Activated CD8-positive, alpha-beta T cell treated with anti-CD3 and anti-CD28 coated beads, Interleukin-2, amount 10 ng/mL, durations not matched to agents 7 days and 5 days (primary cell): Measurements from ENCODE around the gene KDM5D. TPM values are rescaled to one million over a fixed set of nuclear protein-coding genes. Genes with fewer than 3 reads are reported as not detected.

Source experiments
- ATAC-seq: fragments of 150-1000 bp; cut with Tn5 transposase; one replicate; pipeline ENCODE4 v1.10.0; 2021; ENCODE audit warnings: moderate library complexity
- CTCF ChIA-PET: fragments of 350-600 bp; sonication (Branson Sonifier 250); formaldehyde crosslinking; loops from one replicate; lab custom pipeline; 2021; ENCODE audit warnings: antibody characterized with exemption; lab: Charles Lee
- POLR2A ChIA-PET: fragments of 350-600 bp; sonication (Branson Sonifier 250); formaldehyde crosslinking; loops from one replicate; lab custom pipeline; 2021; ENCODE audit warnings: antibody characterized with exemption; lab: Charles Lee
- DNase-seq: peaks from one replicate; pipeline ENCODE4 v3.0.0-alpha.2; 2020
- H3K27ac Mint-ChIP-seq: one replicate; pipeline ENCODE4 v1.8.0; 2021; ENCODE audit warnings: mild to moderate bottlenecking, mixed read lengths
- H3K27me3 Mint-ChIP-seq: one replicate; pipeline ENCODE4 v1.8.0; 2021; ENCODE audit warnings: low read depth, mixed read lengths
- H3K36me3 Mint-ChIP-seq: one replicate; pipeline ENCODE4 v1.8.0; 2021; ENCODE audit warnings: low read depth, mixed read lengths
- H3K4me1 Mint-ChIP-seq: one replicate; pipeline ENCODE4 v1.8.0; 2021; ENCODE audit warnings: low read depth, mixed read lengths
- H3K4me3 Mint-ChIP-seq: one replicate; pipeline ENCODE4 v1.8.0; 2021; ENCODE audit warnings: mild to moderate bottlenecking, mixed read lengths
- H3K9me3 Mint-ChIP-seq: one replicate; pipeline ENCODE4 v1.8.0; 2022; ENCODE audit warnings: mixed read lengths; ENCODE audit not compliant: insufficient read depth
- total RNA-seq, 2 experiments: library from RNA; stranded (reverse); gene quantifications; one replicate each; pipeline ENCODE4 v1.2.3, GENCODE V29; 2021

The KDM5D gene
- total RNA-seq = 10 to 100 TPM; 43.8 to 47.2 TPM

- DNase-seq (peak; percentile 79), ATAC-seq (peak; percentile 93)
- CTCF ChIA-PET = interaction anchor here (1.1 kb wide), 1 partner anchor 8 kb away, joined by 3 read pairs; no protein-coding TSS in a partner anchor
- H3K36me3 Mint-ChIP-seq = peaks cover 24% of the 10 kb centered on the region
- H3K27ac Mint-ChIP-seq = peak within 1 kb of the TSS; percentile 97
- H3K27me3 Mint-ChIP-seq = no peaks in the 10 kb centered on the region
- peaks cover 12% of the 10 kb centered on the region for H3K4me1 Mint-ChIP-seq
- peak within 1 kb of the TSS; percentile 91 for H3K4me3 Mint-ChIP-seq
- POLR2A ChIA-PET = interaction anchor here (0.6 to 2.4 kb wide), 3 partner anchors 10 to 1349 kb away, joined by 3 to 15 read pairs (median 3); no protein-coding TSS in a partner anchor
- H3K9me3 Mint-ChIP-seq = no peaks in the 10 kb centered on the region
Measured at GRCh38 chrY:19744381-19745378, at the start of gene KDM5D. Gene KDM5D, minus strand, starts transcription at chrY:19744726. Its CDS starts 192 bp downstream, at chrY:19744534.

- Mint-ChIP-seq H3K27ac (no peak overlapping the region), H3K27me3 (peaks cover 2% of the 10 kb centered on the region)
- CTCF ChIA-PET = no interaction called here
Measured at GRCh38 chrY:19768375-19768774, 23.8 kb upstream of the KDM5D start.

GRCh38 chrY:19743331-19743730, 1.2 kb downstream of the KDM5D start:
- CTCF ChIA-PET = no interaction called here
- peaks cover 18% of the 10 kb centered on the region for H3K4me1 Mint-ChIP-seq
- no peak for DNase-seq
- no peaks in the 10 kb centered on the region for H3K27me3 Mint-ChIP-seq
- POLR2A ChIA-PET = interaction anchor here (1.0 kb wide), 1 partner anchor 8 kb away, joined by 3 read pairs; no protein-coding TSS in a partner anchor
- H3K27ac Mint-ChIP-seq = peak overlapping the region; percentile 97
- no peaks in the 10 kb centered on the region for H3K9me3 Mint-ChIP-seq
- peaks cover 28% of the 10 kb centered on the region for H3K36me3 Mint-ChIP-seq
- H3K4me3 Mint-ChIP-seq = peak overlapping the region; percentile 91
- ATAC-seq = no peak

More at GRCh38 chrY:19768375-19768774, 23.8 kb upstream of the KDM5D start:
- no peaks in the 10 kb centered on the region for H3K9me3 Mint-ChIP-seq
- no peaks in the 10 kb centered on the region for H3K4me1 Mint-ChIP-seq
- H3K36me3 Mint-ChIP-seq = no peaks in the 10 kb centered on the region
- no peak overlapping the region for H3K4me3 Mint-ChIP-seq
- POLR2A ChIA-PET = no interaction called here
- ATAC-seq (no peak), DNase-seq (no peak)

DNA sequence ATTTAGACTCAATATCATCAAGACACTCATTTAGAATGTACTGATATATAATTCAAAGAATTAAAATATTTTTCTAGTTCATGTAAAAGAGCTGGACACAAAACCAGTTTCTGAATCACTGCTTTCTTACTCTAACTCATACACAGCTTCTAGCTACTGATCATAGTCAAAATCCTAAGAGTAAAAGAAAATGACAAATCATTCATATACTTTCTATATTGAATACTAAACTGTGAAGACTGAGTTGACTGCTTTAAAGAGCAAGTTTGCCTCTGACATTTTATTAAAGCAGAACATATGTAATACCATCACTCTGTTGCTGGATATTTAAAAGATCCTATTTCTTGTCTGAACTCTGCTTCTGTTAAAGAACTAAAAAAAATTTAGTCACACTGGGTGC, 2.4 kb downstream of the KDM5D start:
- no peaks in the 10 kb centered on the region for H3K9me3 Mint-ChIP-seq
- ChIA-PET POLR2A (no interaction called here), CTCF (no interaction called here)
- H3K4me1 Mint-ChIP-seq = peaks cover 18% of the 10 kb centered on the region
- H3K4me3 Mint-ChIP-seq = no peak overlapping the region
- no peaks in the 10 kb centered on the region for H3K27me3 Mint-ChIP-seq
- no peak overlapping the region for H3K27ac Mint-ChIP-seq
- ATAC-seq = no peak
- peaks cover 28% of the 10 kb centered on the region for H3K36me3 Mint-ChIP-seq
- no peak for DNase-seq

GRCh38 chrY:19734425-19734824, 10.1 kb downstream of the KDM5D start:
- no peak for DNase-seq
- no peaks in the 10 kb centered on the region for H3K27me3 Mint-ChIP-seq
- no peak overlapping the region for H3K4me3 Mint-ChIP-seq
- H3K9me3 Mint-ChIP-seq = no peaks in the 10 kb centered on the region
- POLR2A ChIA-PET = interaction anchor here (0.8 kb wide), 1 partner anchor 9 kb away, joined by 3 read pairs; no protein-coding TSS in a partner anchor
- H3K27ac Mint-ChIP-seq = peak overlapping the region; percentile 30
- ATAC-seq = no peak
- peaks cover 43% of the 10 kb centered on the region for H3K36me3 Mint-ChIP-seq
- peaks cover 6% of the 10 kb centered on the region for H3K4me1 Mint-ChIP-seq
- CTCF ChIA-PET = no interaction called here

- ChIA-PET CTCF (no interaction called here), POLR2A (no interaction called here)
- H3K36me3 Mint-ChIP-seq = peaks cover 67% of the 10 kb centered on the region
Measured at GRCh38 chrY:19717950-19718349, 26.6 kb downstream of the KDM5D start.

GRCh38 chrY:19717146-19717545, 27.4 kb downstream of the KDM5D start:
- Mint-ChIP-seq H3K9me3 (no peaks in the 10 kb centered on the region), H3K4me1 (peaks cover 3% of the 10 kb centered on the region), H3K36me3 (peaks cover 62% of the 10 kb centered on the region), H3K27ac (no peak overlapping the region), H3K27me3 (no peaks in the 10 kb centered on the region), H3K4me3 (no peak overlapping the region)
- ChIA-PET CTCF (no interaction called here), POLR2A (no interaction called here)
- DNase-seq (no peak), ATAC-seq (no peak)

More at GRCh38 chrY:19717950-19718349, 26.6 kb downstream of the KDM5D start:
- H3K9me3 Mint-ChIP-seq = no peaks in the 10 kb centered on the region
- no peak overlapping the region for H3K27ac Mint-ChIP-seq
- DNase-seq = no peak
- ATAC-seq = no peak
- no peak overlapping the region for H3K4me3 Mint-ChIP-seq
- no peaks in the 10 kb centered on the region for H3K27me3 Mint-ChIP-seq
- H3K4me1 Mint-ChIP-seq = no peaks in the 10 kb centered on the region

GRCh38 chrY:19715226-19715625, 29.3 kb downstream of the KDM5D start:
- Mint-ChIP-seq H3K4me3 (no peak overlapping the region), H3K36me3 (peaks cover 56% of the 10 kb centered on the region), H3K4me1 (peaks cover 3% of the 10 kb centered on the region), H3K27me3 (no peaks in the 10 kb centered on the region), H3K9me3 (no peaks in the 10 kb centered on the region), H3K27ac (no peak overlapping the region)
- CTCF ChIA-PET = no interaction called here
- POLR2A ChIA-PET = no interaction called here
- no peak for ATAC-seq
- no peak for DNase-seq

GRCh38 chrY:19713430-19713829, 31.1 kb downstream of the KDM5D start:
- CTCF ChIA-PET = no interaction called here

DNA sequence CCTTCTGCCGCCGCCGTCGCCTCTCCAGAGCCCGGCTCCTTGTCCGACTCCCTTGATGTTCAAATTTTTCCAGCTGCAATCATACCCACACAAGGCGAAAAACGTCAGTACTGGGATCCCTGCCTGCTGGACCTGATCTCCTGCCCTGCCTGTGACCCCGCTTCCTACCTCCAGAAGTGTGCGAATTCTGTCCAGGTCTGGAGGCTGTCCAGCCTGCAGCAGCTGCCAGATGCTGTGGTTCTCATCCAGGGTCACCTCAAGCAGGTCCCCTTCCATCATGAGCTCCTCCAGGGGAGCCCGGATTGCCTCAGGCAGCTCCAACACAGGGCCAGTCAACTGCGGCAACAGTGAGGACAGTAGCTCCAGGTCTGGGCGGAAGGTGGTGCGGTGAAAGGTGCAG, 38.3 kb downstream of the KDM5D start:
- ChIA-PET POLR2A (no interaction called here), CTCF (interaction anchor here (1.1 kb wide), 1 partner anchor 16 kb away, joined by 3 read pairs; no protein-coding TSS in a partner anchor)
- no peak for ATAC-seq
- Mint-ChIP-seq H3K9me3 (no peaks in the 10 kb centered on the region), H3K27ac (no peak overlapping the region), H3K4me1 (no peaks in the 10 kb centered on the region), H3K27me3 (no peaks in the 10 kb centered on the region), H3K4me3 (no peak overlapping the region), H3K36me3 (peaks cover 76% of the 10 kb centered on the region)
- DNase-seq = no peak

More at GRCh38 chrY:19713430-19713829, 31.1 kb downstream of the KDM5D start:
- POLR2A ChIA-PET = no interaction called here
- no peak for DNase-seq
- H3K36me3 Mint-ChIP-seq = peaks cover 62% of the 10 kb centered on the region
- no peaks in the 10 kb centered on the region for H3K9me3 Mint-ChIP-seq
- H3K4me1 Mint-ChIP-seq = peaks cover 3% of the 10 kb centered on the region
- no peak overlapping the region for H3K27ac Mint-ChIP-seq
- ATAC-seq = no peak
- H3K27me3 Mint-ChIP-seq = no peaks in the 10 kb centered on the region
- no peak overlapping the region for H3K4me3 Mint-ChIP-seq

DNA sequence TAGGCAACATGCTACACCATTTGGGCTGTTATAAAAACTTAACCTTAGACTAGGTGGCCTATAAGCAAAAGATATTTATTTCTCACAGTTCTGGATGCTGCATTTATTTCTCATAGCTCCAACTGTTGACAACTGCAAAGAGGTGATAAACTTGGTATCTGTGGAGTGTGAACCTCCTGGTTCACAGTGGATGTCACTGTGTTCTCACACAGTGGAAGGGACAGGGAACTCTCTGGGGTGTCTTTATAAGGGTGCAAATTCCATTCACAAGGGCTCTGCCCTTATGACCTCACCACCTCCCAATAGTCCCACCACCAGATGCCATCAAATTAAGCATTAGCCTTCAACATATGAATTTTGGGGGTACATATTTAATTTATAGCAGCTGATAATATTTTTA, 46.0 kb downstream of the KDM5D start:
- H3K36me3 Mint-ChIP-seq = peaks cover 71% of the 10 kb centered on the region
- ATAC-seq (no peak), DNase-seq (no peak)
- CTCF ChIA-PET = no interaction called here
- no peaks in the 10 kb centered on the region for H3K4me1 Mint-ChIP-seq
- H3K27me3 Mint-ChIP-seq = no peaks in the 10 kb centered on the region
- H3K4me3 Mint-ChIP-seq = no peak overlapping the region
- POLR2A ChIA-PET = no interaction called here
- no peaks in the 10 kb centered on the region for H3K9me3 Mint-ChIP-seq
- no peak overlapping the region for H3K27ac Mint-ChIP-seq

DNA sequence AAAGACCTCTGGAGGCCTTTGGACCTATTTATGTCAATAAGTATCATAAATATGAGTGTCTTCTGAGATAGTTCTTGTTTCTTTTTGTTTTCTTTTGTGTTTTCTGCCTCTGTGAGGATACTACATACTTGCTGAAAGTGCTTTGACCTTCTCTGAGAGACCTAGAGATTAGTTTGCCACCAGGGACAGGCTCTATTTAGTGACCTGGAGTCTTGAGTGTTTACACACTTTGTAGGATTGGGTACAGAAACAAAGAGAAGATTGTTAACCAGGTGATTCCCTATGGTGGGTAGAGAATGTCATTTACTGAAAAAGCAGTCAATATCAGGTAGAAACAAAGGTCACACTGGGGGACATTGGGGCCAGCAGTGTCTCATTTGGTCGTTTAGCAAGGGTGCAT, 63.7 kb downstream of the KDM5D start:
- ChIA-PET POLR2A (no interaction called here), CTCF (no interaction called here)
- no peak for DNase-seq
- H3K4me1 Mint-ChIP-seq = no peaks in the 10 kb centered on the region
- ATAC-seq = no peak
- H3K36me3 Mint-ChIP-seq = no peaks in the 10 kb centered on the region
- no peak overlapping the region for H3K27ac Mint-ChIP-seq
- H3K9me3 Mint-ChIP-seq = no peaks in the 10 kb centered on the region
- no peaks in the 10 kb centered on the region for H3K27me3 Mint-ChIP-seq
- H3K4me3 Mint-ChIP-seq = no peak overlapping the region
